GM18508 (cell line): ENCODE data around the gene SLC22A23.

Source experiments
- ATAC-seq: cut with Tn5 transposase; IDR thresholded peaks from one replicate; pipeline ENCODE4 v1.9.1; 2021; ENCODE audit warnings: moderate number of reproducible peaks; ENCODE audit not compliant: insufficient read depth, unreplicated experiment

SLC22A23 gene

GRCh38 chr6:3343089-3343883 is 113.6 kb downstream of the SLC22A23 start:
- ATAC-seq: no peak

- ATAC-seq: no peak
These were observed 115.4 kb downstream of the SLC22A23 start for GRCh38 chr6:3341467-3341866.

- ATAC-seq: no peak
These were observed 116.0 kb downstream of the SLC22A23 start for GRCh38 chr6:3340894-3341293.

GRCh38 chr6:3340358-3340802 is 116.5 kb downstream of the SLC22A23 start:
- ATAC-seq: no peak

- ATAC-seq: no peak
These were observed 117.0 kb downstream of the SLC22A23 start for GRCh38 chr6:3339811-3340210.

- ATAC-seq: no peak
These were observed 119.1 kb downstream of the SLC22A23 start for GRCh38 chr6:3337521-3338350.

GRCh38 chr6:3336859-3337515 is 119.9 kb downstream of the SLC22A23 start:
- ATAC-seq: no peak

GRCh38 chr6:3336066-3336786 is 120.6 kb downstream of the SLC22A23 start:
- ATAC-seq: no peak

- no peak for ATAC-seq
These were observed 121.7 kb downstream of the SLC22A23 start for GRCh38 chr6:3335169-3335568.

GRCh38 chr6:3334555-3334954 is 122.3 kb downstream of the SLC22A23 start:
- no peak for ATAC-seq

- no peak for ATAC-seq
These were observed 123.6 kb downstream of the SLC22A23 start for GRCh38 chr6:3333263-3333662.

- ATAC-seq: no peak
These were observed 124.9 kb downstream of the SLC22A23 start for GRCh38 chr6:3331971-3332370.

- no peak for ATAC-seq
These were observed 125.4 kb downstream of the SLC22A23 start for GRCh38 chr6:3331494-3331893.

GRCh38 chr6:3330199-3330598 is 126.7 kb downstream of the SLC22A23 start:
- ATAC-seq: no peak

GRCh38 chr6:3329393-3330051 is 127.3 kb downstream of the SLC22A23 start:
- no peak for ATAC-seq

GRCh38 chr6:3328796-3329195 is 128.1 kb downstream of the SLC22A23 start:
- no peak for ATAC-seq

- no peak for ATAC-seq
These were observed 128.7 kb downstream of the SLC22A23 start for GRCh38 chr6:3328145-3328544.

- no peak for ATAC-seq
These were observed 129.4 kb downstream of the SLC22A23 start for GRCh38 chr6:3327403-3327802.

GRCh38 chr6:3326981-3327380 is 129.9 kb downstream of the SLC22A23 start:
- ATAC-seq: no peak
